NCI-H2029 treated with DMSO at 0.1 percent for 48 hours (cell line): ENCODE measurements around the gene MOB2.
"Not testable (repeated sequence)": the region's sequence is repeated elsewhere in the genome, so short reads cannot be mapped to it uniquely, and the experiment has no call there.

Experiments
- DNase-seq: peaks from one replicate; lab custom pipeline; 2025; lab: John Stamatoyannopoulos, UW

MOB2 gene

DNA sequence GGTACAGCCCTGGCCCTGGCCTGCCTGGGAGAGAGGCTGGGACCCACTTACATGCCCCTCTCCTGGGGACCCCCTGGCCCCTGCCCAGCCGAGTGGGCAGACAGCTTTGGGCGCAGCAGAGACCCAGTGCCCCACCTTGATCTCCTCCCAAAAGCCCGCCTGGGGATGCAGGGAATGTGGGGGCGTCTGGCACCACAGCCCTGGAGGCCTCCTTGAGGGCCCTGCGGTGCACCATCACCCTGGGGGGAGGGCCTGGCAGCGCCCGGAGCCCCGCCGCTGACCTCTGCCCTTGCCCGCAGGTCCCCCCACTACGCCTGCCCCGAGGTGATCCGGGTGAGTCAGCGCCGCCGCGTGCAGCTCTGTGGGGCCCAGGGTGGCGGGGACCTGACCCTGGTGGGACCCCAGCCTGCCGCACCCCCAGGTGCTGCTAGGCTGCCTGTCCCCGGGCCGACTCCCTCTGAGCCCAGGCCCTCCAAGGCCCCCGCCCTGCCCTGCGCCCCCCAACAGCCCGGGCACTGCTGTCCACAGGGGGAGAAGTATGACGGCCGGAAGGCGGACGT, 43.7 kb downstream of the MOB2 start:
- DNase-seq: no peak

- no peak for DNase-seq
Observed at GRCh38 chr11:1442163-1442562, 44.4 kb downstream of the MOB2 start.

- no peak for DNase-seq
Observed at GRCh38 chr11:1440496-1440895, 46.1 kb downstream of the MOB2 start.

GRCh38 chr11:1440066-1440465, 46.5 kb downstream of the MOB2 start:
- no peak for DNase-seq

DNA sequence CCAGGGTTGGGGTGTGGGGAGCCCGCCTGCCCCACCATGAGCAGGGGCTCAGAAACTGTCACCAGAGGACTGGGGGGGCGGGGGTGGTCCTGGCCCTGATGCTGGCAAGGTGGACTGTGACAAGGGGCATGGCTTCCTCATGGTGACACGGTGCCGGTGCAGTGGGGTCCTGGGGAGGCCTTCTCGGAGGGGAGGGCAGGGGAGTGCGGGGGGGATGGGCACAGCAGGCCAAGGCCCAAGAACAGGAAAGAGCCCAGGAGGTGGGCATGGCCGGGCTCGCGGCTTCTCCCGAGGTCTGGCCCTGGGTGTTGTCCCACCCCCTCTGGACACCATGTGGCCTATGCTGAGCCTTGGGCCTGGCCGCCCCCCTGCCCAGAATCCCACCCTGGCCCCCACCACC, 47.2 kb downstream of the MOB2 start:
- DNase-seq: no peak

DNA sequence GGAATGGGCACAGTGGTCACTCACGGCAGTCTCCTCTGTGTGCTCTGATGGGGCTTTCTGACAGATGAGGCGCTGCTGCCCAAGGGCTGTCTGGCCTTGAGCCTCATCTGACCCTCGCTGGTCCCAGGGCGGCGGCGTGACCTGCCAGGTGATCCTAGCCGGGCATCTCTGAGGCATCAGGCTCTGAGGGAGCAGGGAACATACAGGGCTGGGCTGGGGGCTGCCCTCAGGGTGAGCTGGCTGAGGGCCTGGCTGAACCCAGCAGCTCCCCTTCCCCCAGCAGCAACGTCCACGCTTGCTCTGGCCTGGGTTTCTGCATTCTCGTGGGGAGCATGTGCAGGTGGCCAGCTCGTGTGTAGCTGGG, 47.6 kb downstream of the MOB2 start:
- no peak for DNase-seq

DNA sequence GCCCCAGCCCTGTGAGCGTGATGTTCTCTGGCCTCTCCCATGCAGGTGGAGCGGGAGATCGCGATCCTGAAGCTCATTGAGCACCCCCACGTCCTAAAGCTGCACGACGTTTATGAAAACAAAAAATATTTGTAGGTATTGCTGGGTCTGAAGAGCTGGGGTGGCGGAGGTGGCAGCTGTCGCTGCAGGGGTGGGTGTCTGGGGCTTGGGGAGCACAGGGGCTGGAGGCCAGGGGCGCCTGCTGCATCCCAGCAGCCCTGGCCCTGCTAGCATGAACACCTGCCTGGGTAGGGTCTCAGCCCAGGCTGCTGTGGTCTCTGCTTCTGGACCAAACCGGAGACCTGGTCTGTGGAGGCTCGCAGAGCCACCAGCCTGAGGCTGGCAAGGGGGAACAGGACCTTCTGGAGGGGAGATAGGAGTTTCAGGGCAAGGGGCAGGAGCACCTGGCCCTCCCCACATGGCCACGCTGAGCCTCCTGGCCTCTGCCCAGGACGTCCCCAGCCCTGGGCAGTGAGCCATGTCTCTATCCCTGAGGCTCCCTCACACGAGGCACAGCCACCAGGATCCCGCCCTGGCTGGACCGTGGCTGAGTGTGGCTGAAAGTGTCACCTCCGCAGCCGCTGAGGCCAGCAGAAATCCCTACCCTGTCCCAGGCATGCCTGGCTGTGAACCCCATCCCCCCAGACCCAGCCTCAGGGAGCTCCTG, 48.2 kb downstream of the MOB2 start:
- DNase-seq: no peak

DNA sequence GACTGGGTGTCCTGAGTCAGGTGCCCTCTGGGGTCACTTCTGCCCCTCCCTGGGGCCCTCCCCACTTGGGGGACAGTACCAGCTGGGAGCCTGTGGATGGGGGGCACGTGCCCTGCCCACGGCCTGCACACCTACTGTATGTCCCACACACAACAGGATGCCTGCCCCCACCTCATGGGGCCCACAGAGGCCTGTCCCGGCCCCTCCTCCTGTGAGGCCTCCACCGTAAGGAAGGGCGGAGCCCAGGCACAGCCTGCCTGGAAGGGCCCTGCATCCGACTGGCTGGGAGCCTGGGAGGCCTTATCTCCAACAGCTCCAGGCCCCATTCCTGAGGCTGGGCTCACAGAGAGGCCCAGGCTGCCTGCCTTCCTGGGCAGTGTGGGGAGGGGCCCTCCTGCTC, 49.1 kb downstream of the MOB2 start:
- DNase-seq: no peak

DNA sequence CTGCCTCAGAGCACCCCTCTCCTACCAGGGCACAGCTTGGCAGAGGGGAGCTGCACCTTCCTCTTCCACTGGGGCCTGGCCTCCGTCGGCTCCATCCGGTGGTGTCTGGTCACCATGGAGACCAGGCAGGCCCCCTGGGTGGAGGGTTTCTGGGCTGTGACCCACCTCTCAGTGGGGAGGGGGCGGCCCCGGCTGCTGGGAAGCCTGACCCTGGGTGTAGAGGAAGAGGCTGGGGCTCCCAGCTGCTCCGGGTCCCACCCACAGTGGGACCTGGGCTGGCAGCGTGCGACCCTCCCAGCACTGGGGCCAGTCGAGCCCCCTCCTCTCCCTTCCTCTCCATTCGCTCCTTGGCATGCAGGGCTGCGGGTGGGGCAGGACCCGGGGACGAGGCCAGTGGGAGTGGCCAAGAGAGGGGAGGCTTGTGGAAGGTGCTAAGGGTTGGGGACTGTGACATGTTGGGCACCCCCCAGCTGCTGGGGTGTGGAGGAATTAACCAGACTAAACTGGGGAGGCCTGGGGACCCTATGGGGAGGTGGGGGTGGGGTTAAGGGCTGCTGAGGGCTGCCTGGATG, 50.0 kb downstream of the MOB2 start:
- no peak for DNase-seq

DNA sequence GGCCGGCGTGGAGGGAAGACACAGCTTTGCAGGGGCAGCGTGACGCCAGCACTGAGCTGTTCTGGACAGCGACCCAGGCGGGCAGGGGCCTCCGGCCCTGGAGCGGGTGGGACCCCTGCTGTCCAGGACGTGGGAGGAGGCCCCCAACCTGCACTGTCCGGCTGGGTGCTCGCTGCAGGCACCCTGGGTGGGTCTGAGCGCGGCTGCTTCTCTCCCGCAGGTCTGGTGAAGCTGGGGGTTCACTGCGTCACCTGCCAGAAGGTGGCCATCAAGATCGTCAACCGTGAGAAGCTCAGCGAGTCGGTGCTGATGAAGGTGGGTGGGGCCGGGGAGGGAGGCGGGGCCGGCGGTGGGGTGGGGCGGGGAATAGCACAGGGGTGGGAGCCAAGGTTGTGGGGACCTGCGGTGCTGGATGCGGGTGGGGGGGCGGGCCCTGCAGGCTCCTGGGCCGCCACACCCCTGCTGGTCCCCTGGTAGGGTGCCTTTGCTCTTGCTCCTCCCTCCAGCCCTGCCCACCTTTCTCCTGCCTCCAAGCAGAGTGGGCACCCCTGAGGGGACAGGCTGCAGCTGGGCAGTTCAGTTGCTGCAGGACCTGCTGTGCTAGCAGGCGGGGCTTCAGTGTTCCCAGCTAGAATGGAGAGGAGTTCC, 50.6 kb downstream of the MOB2 start:
- no peak for DNase-seq

DNA sequence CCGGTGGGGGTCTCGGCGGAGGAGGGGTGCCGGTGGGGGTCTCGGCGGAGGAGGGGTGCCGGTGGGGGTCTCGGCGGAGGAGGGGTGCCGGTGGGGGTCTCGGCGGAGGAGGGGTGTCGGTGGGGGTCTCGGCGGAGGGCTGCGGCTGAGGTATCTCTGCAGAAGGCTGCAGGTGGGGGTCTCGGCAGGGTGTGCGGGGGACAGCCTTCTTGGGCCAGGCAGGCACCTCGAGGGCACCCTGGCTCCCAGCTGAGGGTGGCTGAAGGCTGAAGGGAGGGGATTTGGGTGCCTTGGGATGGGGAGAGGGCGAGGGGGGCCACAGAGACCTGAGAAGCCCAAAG, 51.1 kb downstream of the MOB2 start:
- DNase-seq: not testable (repeated sequence)

- no peak for DNase-seq
Observed at GRCh38 chr11:1433977-1434640, 52.5 kb downstream of the MOB2 start.

GRCh38 chr11:1433568-1433967, 53.0 kb downstream of the MOB2 start:
- DNase-seq: no peak

- no peak for DNase-seq
Observed at GRCh38 chr11:1428762-1429316, 57.7 kb downstream of the MOB2 start.

DNA sequence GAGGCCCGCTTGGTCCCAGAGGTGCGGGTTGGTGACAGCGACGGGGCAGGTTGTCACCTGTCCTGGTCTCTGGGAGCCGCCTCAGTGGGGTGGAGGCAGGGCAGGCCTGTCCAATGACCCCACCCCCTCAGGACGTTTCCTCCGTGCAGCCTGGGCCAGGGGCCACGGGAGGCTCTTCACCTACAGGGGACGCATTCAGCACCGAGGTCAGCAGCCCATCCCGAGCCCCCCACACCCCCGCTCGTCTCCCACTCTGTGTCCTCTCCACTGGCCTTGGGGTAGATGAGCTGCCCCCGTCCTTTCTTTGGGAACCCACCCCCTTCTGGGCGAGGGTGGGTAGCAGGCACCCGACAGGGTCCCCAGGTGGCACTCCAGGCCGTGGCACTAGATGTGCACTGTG, 61.1 kb downstream of the MOB2 start:
- no peak for DNase-seq

DNA sequence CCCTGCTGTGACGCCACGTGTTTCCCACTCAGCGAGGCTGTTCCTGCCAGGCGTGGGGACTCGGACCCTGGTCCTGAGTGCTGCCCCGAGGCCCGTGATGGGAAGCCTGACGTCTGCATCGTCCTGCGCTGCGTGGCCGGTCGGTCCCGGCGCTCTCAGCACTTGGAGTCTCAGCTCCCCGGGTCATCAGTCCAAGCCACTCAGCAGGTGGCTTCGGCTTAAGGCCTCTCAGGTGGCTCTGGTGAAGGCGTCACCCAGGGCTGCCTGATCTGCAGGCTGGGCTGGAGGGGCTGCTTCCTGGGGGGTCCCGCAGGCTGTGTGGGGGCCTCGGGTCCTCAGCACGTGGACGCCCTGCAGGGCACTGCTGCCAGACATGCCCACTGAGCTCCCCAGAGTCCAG, 61.6 kb downstream of the MOB2 start:
- DNase-seq: no peak

DNA sequence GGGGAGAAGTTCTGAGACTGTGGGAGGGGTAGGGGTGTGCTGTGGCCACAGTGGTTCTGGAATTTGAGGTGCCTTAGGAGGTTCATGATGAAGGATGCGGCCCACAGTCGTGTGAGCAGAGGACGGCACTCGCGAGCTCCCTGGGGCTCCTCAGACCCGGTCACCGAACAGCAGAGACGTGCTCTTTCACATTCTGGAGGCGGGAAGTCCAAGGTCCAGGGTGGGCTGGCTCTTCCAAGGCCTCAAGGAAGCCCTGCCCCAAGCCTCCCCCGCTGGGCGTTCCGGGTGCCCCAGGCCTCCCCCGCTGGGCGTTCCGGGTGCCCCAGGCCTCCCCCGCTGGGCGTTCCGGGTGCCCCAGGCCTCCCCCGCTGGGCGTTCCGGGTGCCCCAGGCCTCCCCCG, 63.2 kb downstream of the MOB2 start:
- DNase-seq: not testable (repeated sequence)

DNA sequence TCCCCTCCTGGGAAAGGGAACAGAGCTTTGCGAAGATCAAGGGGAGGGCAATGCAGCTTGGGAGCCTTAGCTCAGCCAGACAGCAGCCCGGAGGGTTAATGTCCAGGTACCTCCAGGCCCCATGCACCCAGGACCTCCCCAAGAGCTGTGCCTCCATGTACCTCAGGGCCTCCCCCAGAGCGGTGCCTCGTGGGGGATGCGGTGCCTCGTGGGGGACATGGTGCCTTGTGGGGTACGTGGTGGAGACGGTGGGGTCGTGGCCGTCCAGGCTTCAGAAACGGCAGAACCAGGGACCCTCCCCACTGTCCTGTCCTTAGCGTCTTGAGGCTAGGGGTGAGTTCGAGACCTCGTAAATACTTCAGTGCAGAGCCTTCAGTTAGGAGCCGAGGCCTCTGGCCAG, 63.6 kb downstream of the MOB2 start:
- DNase-seq: no peak

- no peak for DNase-seq
Observed at GRCh38 chr11:1422481-1422880, 64.1 kb downstream of the MOB2 start.

DNA sequence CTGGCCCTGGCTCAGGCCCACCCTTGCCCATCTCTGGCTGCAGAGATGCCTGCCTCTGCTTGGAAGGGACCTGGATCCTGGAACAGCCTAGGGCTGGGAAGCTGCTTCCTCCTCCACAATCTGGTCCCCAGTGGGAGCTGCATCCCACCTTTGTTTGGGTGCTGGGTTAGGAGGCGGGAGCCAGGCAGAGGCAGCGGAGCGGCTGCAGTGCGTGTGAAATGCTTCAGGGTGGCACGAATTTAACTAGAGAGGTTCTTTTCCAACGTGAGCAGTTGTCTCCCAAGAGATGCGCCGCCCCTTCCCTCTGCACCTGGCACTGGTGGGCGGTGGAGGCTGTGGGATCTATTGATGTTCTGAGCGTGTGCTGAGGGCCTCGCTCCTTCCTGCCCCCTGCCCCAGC, 65.3 kb downstream of the MOB2 start:
- no peak for DNase-seq

- no peak for DNase-seq
Observed at GRCh38 chr11:1419811-1420210, 66.8 kb downstream of the MOB2 start.
